ENCODE measurements around the gene A4GALT.

The A4GALT gene

DNA sequence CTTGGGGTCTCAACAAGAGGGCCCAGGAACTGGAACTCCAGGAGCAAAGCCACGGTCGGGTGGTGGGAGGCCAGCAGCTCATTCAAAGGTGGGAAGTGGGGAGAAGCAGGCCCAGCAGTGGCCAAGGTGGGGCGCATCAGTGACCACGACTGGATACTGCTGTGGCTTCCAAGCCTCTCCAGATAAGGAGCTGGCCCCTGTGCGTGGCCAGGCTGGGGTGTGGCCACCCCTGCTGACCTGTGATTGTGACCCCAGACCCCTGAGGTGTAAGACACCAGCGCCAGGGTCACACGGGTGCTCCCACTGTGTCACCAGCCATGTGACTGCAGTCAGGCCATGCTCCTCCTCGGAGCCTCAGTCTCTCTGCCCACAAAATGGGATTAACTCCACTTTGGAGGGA, 20.3 kb downstream of the A4GALT start:
- no peak for DNase-seq

DNA sequence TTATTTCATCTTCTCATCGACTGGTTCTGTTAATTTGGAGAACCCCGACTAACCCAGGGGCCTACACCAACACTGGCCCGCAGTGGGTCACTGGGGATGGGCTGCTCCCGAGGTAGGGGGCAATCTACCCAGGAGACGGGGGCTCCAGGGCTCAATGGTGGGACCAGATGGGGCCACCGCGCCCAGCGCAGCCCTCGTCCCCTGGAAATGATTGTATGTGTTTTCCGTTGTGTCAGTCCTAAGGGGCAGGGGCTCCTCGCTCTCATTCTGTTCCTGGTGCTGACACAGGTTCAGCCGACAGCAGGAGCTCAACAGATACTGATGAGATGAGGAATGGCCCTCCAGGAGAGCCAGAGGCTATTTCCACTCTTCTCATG, 20.7 kb downstream of the A4GALT start:
- DNase-seq: no peak

DNA sequence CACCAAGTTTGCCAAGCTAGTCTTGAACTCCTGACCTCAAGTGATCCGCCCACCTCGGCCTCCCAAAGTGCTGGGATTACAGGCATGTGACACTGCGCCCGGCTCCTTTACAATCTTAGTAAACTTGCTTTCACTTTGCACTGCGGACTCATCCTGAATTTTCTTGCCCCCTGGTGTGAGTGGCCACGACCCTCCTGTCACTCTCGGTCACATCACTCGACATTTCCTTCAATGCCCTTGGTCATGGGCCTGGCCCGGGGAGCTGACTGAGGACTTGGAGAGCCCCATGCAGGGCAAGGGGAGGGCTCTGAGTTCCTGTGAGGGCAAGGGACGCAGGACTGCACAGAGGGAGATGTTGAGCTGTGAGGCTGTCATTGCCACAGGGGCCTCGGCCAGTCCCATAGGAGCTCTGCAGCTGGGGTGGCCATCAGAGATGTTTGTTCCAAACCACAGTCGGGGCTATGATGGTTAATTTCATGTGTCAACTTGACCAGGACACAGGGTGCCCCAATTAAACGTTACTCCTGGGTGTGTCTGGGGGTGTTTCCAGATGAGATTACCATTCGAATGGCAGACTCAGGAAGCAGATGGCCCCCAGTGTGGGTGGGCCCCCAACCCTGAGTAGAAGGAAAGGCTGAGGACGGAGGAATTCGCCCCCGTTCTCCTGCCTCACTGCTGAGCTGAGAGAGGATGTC, 21.2 kb downstream of the A4GALT start:
- DNase-seq: no peak

DNA sequence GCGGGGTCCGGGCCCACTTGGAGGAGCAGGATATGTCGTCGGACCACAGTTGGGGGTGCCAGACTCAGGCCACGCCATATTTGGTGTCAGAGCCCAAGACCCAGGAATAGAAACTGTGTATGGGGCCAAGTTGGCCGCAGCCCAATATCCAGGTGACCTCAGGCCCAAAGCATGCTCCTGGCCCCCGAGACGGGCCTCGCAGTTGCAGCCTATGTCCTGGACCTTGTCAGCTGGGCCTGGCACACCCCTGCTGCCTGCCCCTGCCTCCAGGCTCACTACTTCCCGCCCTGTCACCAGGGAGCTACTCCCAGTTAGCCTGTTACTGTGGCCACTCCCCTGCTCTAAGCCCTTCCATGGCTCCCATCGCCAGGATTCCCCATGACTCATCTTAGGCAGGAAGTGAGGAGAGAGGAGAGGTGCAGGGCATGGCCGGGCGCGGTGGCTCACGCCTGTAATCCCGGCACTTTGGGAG, 23.1 kb downstream of the A4GALT start:
- DNase-seq: no peak

DNA sequence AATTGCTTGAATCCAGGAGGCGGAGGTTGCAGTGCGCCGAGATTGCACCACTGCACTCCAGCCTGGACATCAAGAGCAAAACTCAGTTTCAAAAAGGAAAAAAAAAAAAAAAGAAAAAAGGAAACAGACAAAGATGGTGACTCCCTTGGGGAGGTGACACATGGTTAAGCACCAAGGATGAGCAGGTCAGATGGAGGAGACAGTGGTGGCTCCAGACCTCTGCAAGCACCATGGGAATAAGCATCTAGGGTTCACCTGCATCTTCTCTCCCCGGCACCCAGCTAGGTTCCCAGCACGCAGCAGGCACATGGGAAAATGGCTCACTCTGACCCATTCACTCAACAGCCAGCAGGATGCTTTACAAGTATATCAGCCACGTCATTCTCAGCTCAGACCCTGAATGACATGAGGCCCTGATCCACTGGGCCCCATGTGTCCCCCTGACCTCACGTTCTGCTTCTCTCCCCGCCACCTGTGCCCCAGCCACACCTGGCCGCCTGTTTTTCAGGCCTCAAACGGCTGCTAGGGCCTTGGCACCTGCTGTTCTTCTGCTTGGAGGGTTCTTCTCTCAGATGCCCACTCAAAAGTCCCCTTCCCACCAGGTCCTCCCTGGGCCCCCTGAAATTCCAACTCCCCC, 24.2 kb downstream of the A4GALT start:
- DNase-seq: no peak

DNA sequence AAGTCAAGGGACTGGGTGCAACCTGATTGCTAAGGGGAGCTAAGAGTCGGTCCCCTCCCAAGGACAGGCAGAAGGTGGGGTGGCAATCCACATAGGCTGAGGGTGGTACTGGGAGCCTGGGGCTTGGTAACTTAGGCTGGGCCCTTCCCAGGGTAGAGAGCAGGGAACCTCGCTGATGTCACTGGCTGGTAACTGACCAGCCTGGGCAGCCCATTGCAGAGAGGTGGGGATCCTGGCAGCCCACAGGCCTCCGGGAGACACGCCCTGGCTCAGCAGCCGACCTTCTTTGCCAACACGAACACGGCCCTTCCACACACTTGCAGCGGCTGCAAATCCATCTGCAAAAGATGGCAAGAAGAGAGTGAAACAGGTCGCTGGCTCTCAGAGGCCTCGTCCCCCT, 25.4 kb downstream of the A4GALT start:
- DNase-seq: no peak

DNA sequence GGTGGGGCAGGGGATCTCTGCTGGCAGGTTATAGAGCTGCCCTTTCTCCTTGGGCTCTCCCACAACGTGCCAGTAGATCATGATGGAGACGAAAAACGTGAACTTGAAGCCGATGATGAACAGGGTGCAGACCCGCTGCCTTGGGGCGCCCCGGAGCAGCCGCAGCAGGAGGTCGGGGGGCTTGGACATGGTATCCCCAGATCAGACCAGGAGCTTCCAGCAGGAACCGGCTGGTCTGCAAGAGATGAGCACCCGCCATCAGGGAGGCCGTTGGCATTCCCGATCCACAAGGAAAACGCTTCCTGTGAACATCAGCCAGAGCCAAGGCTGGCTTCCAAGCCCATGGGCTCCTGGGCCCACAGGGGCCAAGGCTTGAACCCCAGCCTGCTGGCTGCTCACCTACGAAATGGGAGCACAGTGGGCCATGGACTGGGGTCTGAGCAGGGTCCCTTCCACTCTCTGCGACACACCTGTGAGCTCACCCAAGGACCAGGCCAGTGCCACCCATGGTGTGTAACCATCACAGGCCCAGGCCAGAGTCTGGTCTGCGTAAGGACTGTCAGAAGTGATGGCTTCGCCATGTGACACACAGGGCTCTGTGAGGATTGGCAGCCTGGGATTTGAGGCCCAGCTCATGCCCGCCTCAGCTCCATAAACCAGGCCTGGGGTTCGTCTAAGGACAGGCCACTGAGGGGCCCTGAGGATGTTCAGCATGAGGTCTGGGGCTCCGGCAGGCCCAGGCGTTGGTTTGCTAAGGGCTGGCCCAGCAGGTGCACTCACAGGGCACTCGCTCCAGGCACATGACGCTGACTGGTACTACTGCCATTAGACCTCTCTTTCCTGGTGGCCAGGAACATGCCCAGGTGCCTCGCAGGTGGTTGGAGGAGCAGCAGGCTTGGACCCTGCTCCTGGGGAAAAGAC, 26.6 kb downstream of the A4GALT start:
- DNase-seq: no peak

DNA sequence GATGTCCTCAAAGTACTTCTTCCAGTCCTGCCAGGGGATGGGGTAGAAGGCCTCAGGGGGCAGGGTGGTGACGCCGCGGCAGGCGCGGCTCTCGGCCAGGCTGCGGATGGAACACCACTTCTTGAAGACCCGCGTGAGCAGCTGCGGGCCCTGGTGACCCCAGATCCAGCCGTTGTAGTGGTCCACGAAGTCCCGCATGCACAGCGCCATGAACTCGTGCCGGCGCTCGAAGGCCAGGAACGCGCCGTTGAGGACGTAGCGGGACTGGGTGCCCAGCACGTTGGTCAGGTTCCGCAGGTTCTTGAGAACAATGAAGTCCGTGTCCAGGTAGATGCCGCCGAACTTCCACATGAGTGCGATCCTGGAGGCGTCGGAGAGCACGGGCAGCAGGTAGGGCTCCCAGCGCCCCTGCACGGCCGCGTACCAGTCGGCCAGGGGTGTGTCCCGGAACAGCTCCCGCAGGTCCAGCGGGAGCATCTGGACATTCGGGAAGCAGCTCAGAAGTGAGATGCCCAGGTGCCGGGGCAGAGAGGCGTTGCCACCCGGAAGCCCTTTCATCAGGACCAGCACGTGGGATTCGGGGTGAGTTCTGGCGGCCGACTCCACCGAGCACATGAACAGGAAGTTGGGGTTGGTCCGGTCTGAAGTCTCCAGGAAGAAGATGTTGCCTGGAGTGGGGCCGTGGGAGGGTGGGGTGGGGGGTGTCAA, 27.5 kb downstream of the A4GALT start:
- no peak for DNase-seq

DNA sequence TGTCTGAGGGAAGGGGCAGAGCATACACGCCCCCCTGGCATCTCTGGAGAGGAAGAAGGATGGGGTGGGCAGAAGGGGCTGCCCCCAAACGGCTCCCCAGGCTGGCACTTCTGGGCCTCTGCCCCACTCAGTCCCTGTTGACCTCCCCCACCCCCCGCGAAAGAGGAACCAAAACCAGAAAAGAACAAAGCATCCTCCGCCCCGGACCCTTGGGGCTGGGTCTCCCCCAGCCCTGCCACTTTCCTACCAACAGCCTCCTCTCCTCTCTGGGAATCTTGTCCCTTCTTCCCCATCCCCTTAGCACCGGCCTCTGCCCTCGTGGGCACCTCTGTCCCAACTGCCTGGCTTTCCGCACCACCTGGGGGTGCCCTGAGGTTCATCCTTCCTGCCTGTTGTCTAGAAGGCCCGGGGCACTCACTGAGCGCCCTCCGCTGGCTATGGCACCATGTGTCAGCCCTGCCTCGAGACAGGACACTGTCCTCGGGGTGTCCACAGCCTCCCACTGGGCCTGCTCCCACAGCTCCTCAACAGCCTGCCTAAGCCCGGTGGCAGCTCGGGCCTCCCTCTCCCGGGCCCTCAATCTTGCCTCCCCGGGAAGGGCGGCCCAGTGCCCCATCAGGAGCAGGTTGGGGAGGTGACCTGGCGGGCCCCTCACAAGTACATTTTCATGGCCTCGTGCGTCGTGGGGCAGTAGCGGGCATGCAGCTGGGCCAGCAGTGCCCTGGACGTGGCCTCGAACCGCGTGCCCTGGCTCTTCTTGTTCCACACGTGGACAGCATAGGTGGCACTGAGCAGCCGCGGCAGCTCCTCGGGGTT, 28.2 kb downstream of the A4GALT start:
- peak in 1 of 2 donors; percentile 25 for DNase-seq

DNA sequence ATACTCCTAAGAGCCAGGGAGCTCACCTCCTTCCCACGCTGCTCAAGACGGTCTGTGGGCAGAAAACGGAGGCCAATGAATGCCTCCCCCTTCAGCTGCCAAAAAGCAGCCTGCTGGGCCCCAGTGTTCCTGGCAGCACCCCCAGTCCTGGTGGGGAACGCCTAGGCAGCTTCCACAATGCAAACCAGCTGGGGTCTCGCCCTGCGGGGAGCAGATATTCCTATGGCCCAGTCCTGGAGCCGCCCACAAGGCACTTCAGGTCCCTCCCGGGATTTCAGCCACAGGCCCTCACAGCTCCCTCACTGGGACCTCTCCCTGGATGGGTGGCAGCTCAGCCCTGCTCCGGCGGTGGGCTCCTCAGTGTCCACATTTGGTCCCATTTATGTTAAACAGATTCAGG, 29.2 kb downstream of the A4GALT start:
- no peak for DNase-seq

DNA sequence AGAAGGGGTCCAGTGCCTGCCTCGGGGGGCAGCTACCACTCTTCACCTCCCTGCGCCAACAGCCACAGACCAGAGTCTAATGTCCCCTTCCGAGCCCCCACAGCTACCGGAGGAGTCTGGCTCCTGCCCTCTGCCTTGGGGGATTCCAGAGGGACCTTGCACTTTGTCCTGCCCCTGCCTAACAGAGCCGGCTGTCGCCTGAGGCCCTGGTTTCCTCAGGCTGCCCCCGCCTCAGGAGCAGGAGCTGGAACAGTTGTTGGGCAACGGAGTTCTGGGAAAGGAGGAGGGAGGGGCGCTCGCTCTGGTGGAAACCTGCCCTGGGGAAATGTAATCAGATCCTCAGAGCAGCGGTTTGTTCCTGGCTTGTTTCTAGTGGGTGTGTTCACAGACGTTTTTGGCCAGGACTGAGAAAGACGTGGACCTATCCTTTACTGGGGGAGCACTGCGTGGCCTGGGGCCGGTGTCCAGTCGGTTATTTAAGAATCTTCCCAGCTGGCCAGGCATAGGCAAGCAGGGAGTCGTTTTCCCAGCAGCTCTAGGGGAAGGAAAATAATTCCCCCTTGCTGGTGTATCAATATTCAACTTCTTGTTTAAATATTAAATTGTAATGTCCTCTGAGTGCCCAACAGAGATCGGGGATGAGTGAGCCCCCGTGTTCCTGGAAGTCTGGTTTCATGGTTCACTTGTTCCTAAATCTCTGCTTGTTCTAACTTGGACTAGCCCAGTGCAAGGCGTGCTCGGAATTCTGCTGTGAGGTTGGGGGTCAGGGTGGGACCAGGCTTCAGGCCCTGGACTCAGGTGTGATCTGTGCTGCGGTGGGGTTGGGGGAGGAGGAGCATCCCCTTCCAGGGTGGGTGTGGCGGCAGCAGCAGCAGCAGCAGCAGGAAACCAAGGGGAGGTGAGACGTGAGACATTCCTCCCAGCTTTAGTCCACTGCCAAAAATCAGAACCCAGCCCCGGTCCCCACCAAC, 32.1 kb downstream of the A4GALT start:
- DNase-seq: no peak

DNA sequence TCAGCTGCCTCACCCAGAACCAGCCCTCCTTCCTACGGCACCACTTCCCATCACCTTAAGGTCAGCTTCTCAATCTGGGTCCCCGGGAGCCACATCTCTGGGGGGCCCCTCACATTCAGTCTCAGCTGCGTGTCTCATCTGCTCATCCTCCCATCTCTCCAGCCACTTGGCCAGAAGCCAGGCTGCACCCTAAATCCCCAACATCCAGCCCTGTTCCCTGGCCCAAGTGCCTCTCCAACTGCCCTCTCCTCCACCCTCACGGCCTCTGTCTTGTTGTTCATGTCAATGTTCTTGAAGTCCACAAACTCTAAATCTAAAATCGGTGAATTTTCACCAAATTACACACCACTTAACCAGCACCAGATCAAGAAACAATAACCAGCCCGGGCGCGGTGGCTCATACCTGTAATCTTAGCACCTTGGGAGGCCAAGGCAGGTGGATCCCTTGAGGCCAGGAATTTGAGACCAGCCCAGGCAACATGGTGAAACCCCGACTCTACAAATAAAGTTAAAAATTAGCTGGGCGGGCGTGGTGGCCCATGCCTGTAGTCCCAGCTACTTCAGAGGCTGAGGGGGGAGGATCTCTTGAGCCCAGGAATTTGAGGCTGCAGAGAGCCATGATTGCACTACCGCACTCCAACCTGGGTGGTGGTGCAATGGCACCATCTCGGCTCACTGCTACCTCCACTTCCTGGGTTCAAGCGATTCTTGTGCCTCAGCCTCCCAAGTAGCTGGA, 33.7 kb downstream of the A4GALT start:
- no peak for DNase-seq

DNA sequence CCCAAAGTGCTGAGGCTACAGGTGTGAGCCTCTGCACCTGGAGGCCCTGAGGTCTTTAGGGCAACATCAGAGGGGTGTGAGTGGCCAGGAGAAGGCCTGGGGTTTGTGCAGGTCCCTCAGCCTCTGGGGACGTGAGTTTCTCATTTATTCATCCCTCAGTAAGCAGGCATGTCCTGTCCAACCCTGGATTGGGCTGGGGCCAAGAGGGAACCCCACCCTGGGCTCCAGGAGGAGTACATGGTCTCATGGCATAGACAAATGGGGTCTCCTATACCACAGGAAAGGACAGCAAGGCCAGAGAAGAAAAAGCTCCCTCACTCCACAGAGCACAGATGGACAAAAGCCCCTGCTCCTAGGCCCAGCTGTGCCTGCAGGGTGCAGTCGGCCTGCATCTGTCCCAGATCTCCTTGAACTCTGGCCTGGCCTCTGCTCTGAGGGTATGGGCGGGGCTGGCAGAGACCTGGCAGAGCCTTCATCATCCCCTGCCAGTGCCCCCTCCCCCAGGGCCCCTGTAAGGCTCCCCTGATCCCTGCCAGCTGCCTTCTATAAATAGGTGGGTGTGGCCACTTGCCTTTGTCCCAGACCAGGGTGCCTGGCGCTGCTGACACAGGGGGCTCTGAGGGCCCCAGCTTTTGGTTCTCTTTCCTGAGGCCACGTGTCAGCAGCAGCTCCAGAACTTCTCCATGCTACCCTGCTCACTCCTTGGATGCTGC, 34.6 kb downstream of the A4GALT start:
- no peak for DNase-seq

DNA sequence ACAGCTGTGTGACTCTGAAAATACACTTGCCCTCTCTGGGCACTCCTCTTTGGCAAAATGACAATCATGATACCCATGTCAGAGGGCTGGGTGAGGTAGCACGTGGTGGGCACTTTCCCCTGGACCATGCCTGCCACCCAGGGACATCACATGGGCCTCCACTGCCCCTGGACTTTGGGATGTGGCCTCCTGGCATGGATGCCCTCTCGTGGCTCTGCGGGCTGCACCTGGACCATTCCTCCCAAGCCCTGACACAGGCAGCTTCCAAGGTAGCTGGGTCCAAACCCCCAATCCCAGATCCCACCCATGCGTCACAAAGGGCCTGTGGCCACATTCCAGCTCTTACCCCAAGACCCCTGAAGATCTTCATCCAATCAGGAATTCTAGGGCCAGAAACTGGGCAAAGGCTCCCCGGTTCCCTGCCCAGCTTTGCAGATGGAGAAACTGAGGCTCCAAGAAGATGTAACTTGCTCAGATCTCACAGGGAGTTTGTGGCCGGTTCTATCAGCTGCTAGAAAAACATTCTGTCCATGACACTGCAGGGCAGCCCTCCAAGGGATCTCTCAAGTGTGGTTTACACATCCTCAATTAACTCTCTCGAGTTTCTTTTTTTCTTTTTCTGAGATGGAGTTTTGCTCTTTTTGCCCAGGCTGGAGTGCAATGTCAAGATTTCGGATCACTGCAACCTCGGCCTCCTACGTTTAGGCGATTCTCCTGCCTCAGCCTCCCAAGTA, 36.0 kb downstream of the A4GALT start:
- no peak for DNase-seq

DNA sequence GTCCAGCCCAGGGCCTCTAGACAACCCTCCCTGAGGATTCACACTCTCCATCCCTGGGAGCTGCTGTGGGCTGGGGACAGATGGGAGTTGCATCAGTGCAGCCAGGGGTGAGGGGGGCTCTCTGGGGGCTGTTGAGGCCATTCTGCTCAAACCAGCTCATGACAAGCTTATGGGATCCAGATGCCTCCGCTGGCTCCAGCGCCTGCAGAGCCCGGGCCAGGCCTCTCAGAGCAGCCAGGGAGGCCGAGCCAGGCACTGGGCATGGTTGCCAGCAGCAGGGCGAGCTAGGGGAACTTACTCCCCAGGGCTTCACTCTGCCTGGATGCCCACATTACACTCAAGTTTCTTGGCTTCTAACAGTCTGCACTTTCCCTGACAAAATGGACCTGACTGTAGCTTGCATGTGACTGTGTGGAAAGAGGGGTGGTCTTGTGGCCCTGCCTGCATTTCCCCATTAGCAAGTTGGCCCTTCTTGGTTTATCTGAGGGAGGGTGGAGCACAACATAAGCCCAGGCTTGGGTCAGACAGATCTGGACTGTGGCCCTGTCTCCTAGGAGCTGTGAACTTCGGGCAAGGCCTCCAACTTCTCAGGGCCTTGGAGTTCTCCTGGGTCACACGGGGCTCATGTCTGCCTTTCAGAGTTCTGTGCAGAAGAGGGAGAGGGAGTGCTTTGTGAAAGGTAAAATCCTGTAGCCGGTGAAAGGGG, 36.9 kb downstream of the A4GALT start:
- DNase-seq: no peak

DNA sequence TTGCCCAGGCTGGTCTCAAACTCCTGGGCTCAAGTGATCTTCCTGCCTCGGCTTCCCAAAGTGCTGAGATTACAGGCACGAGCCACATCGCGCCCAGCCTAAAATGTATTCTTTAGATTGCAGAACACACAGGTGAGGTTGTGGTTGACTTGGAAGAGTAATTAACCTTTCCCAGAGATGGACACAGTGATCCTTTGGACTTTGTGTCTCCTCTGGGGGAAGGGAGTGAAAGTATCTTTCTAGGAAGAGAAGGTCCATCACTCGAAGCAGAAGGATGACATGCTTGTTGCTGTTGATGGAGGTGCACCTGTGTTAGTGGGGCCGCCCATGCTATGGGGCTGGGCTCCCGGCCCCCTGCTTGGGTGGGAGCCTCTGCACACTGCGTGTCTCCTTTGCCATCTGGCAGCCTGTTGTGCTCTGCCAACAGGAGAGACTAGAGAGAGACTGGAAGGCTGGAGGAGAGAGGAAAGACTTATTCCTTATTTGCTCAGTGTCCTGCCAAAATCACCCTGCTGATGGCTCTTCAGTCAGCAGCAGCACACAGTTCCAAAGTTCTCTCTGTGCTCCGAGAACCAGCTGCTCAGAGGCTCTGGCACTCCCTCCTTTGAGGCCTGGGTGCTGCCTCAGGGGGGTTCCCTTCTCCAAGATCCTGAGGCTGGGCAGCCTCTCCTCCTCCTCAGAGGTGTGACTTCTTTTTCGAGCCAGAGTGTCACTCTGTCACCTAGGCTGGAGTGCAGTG, 38.4 kb downstream of the A4GALT start:
- DNase-seq: no peak

DNA sequence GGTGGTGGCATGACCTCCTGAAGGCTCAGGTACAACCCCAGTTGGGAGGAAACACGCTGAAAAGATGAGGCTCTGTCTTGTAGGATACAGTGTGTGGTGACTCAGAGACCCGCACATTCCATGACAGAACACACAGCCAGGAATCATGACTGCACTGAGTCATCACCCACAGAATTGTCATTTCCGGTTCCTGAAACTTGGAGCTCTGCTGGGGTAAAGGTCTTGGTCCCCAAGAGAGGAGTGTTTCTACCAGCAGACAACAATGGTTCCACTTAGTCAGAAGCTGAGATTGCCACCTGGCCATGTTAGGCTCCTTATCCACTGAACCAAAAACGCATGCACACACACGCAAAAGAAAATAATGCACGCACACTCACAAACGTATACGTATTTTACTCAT, 40.0 kb downstream of the A4GALT start:
- DNase-seq: peak in 1 of 2 donors; percentile 50

Data from CD4-positive, alpha-beta T cell treated with Interleukin-4 for 1 hour (primary cell).